Thyroid gland (tissue), 4 donors: ENCODE measurements around the gene C1orf35. TPM values are rescaled to one million over a fixed set of nuclear protein-coding genes. Genes with fewer than 3 reads are reported as not detected.

ENCODE experiments used
- DNase-seq, 2 donors: peaks; one replicate each; pipeline ENCODE4 v3.0.0-alpha.2; 2019
- H3K27ac ChIP-seq, 3 donors: fragments of 200-600 bp; sonication (generic); 1 replicate in 2 of 3; 2 replicates in 1 of 3; pipeline ENCODE4 v1.5.1; 2016 to 2019; ENCODE audit warnings: mild to moderate bottlenecking in 1 of 3, moderate library complexity in 1 of 3
- H3K27me3 ChIP-seq: fragments of 200-600 bp; sonication (generic); one replicate; pipeline ENCODE4 v1.5.1; 2019
- H3K36me3 ChIP-seq, 2 donors: fragments of 200-600 bp; sonication (generic); one replicate each; pipeline ENCODE4 v1.5.1; 2016 to 2019
- H3K4me1 ChIP-seq, 2 donors: fragments of 200-600 bp; sonication (generic); one replicate each; pipeline ENCODE4 v1.5.1; 2017 to 2019
- H3K4me3 ChIP-seq, 3 donors: fragments of 200-600 bp; sonication (generic); replicated peaks in 1 of 3; 1 replicate in 2 of 3; 2 replicates in 1 of 3; pipeline ENCODE4 v1.5.1; 2016; ENCODE audit warnings: mild to moderate bottlenecking in 1 of 3
- H3K9me3 ChIP-seq: fragments of 200-600 bp; sonication (generic); one replicate; pipeline ENCODE4 v1.5.1; 2017
- CTCF ChIP-seq, 6 experiments: fragments of 200-600 bp in 3 of 6; fragments of 450-650 bp in 3 of 6; sonication (generic) in 3 of 6; IDR thresholded peaks; one replicate each; pipeline ENCODE4 v1.5.1; 2016 to 2019; ENCODE audit warnings: antibody characterized with exemption in 6 of 6, mild to moderate bottlenecking in 2 of 6, inconsistent platforms in 1 of 6, moderate library complexity in 1 of 6
- POLR2A ChIP-seq, 2 donors: fragments of 450-650 bp; IDR thresholded peaks; one replicate each; pipeline ENCODE4 v1.6.1; 2017; ENCODE audit warnings: antibody characterized with exemption in 2 of 2, mild to moderate bottlenecking in 2 of 2, moderate library complexity in 1 of 2
- WGBS, 2 donors: methylation state at CpG; one replicate each; pipeline ENCODE4 v1.1.5; 2017; 5-methylcytosine and 5-hydroxymethylcytosine counted together
- intact Hi-C: fragments of 100-400 bp; cut with DNase I; formaldehyde crosslinking; loops from one replicate; pipeline ENCODE4 v1.15.1; 2023
- total RNA-seq, 4 donors: library from RNA; depleted of rRNA; stranded (reverse); fragments of >200 nt; gene quantifications; one replicate each; pipeline ENCODE4 v1.2.3, GENCODE V29; 2016

C1orf35 gene
- total RNA-seq, 4 donors from 2014 or later: 8.3 to 26.5 (median 13.6) TPM

- Histone ChIP-seq H3K36me3 (no peaks in the 10 kb centered on the region), H3K27me3 (no peaks in the 10 kb centered on the region), H3K27ac (peak overlapping the region in 2 of 3 donors; percentile 20 to 39), H3K4me1 (peaks cover 71 to 76% of the 10 kb centered on the region in 2 donors), H3K9me3 (no peaks in the 10 kb centered on the region), H3K4me3 (peak overlapping the region in 1 of 3 donors; percentile 1)
- intact Hi-C loops: no loop called here
- WGBS, 2 donors: 55 to 56% methylated on average over 4 to 6 of the region's 6 CpGs
- no peak for DNase-seq
- TF ChIP-seq CTCF (IDR thresholded peaks at IDR 0.05): no peak
- TF ChIP-seq POLR2A (IDR thresholded peaks at IDR 0.05): no peak
These were observed 17.7 kb downstream of the C1orf35 start for GRCh38 chr1:228085287-228085951.

- WGBS, 2 donors: 58 to 59% methylated on average over 5 of the region's 5 CpGs
- Histone ChIP-seq H3K27ac (peak overlapping the region in 1 of 3 donors; percentile 43), H3K4me3 (no peak overlapping the region), H3K36me3 (no peaks in the 10 kb centered on the region), H3K4me1 (peaks cover 65 to 70% of the 10 kb centered on the region in 2 donors), H3K9me3 (no peaks in the 10 kb centered on the region), H3K27me3 (no peaks in the 10 kb centered on the region)
- TF ChIP-seq CTCF (IDR thresholded peaks at IDR 0.05) (no peak), POLR2A (IDR thresholded peaks at IDR 0.05) (no peak)
- DNase-seq: no peak
- intact Hi-C loops: loop anchor here (5.0 kb wide), 1 partner anchor 137 kb away; the partner anchor contains the start of gene WNT9A
These were observed 18.3 kb downstream of the C1orf35 start for GRCh38 chr1:228084797-228085196.

GRCh38 chr1:228084325-228084724 lies 18.8 kb downstream of the C1orf35 start:
- Histone ChIP-seq H3K4me1 (peaks cover 60 to 65% of the 10 kb centered on the region in 2 donors), H3K27me3 (no peaks in the 10 kb centered on the region), H3K27ac (peak overlapping the region in 2 of 3 donors; percentile 98 to 99), H3K36me3 (no peaks in the 10 kb centered on the region), H3K9me3 (no peaks in the 10 kb centered on the region), H3K4me3 (peak overlapping the region in 2 of 3 donors; percentile 100)
- intact Hi-C loops: loop anchor here (5.0 kb wide), 1 partner anchor 137 kb away; the partner anchor contains the start of gene WNT9A
- DNase-seq: no peak
- 19 to 33% methylated on average over 3 of the region's 3 CpGs for WGBS, 2 donors
- TF ChIP-seq CTCF (IDR thresholded peaks at IDR 0.05): no peak
- no peak for TF ChIP-seq POLR2A (IDR thresholded peaks at IDR 0.05)

- H3K4me1 ChIP-seq: peaks cover 55 to 63% of the 10 kb centered on the region in 2 donors
- WGBS, 2 donors: 1 to 5% methylated on average over 12 to 17 of the region's 17 CpGs
- DNase-seq: peak; percentile 34 to 47
- TF ChIP-seq CTCF (IDR thresholded peaks at IDR 0.05) (no peak), POLR2A (IDR thresholded peaks at IDR 0.05) (peak in 1 of 2 donors; percentile 13)
- intact Hi-C loops: loop anchor here (2.0 to 5.0 kb wide), 2 partner anchors 19 to 137 kb away; partner anchors contain the start of genes C1orf35 and WNT9A
- H3K9me3 ChIP-seq: no peaks in the 10 kb centered on the region
- H3K27ac ChIP-seq: peak overlapping the region in 2 of 3 donors; percentile 98 to 99
- H3K36me3 ChIP-seq: no peaks in the 10 kb centered on the region
- H3K27me3 ChIP-seq: no peaks in the 10 kb centered on the region
- peak overlapping the region; percentile 97 to 100 (median 100) for H3K4me3 ChIP-seq
These were observed 19.2 kb downstream of the C1orf35 start for GRCh38 chr1:228083871-228084278.
